PC-3 (cell line): ENCODE results near the gene TTC8. TPM values are rescaled to one million over a fixed set of nuclear protein-coding genes. Genes with fewer than 3 reads are reported as not detected.

Experiments used
- ATAC-seq: fragments of 200-7000 bp; cut with Tn5 transposase; 2 replicates; pipeline ENCODE4 v1.9.1; 2020; ENCODE audit warnings: mild to moderate bottlenecking, moderate library complexity
- BruUV-seq: library from RNA; stranded (reverse); fragments of 400-500 nt; replicated peaks from 2 replicates; lab custom pipeline; 2021; lab: Mats Ljungman, UMichigan
- CTCF ChIA-PET: fragments of 300-600 bp; sonication (Branson Sonifier 250); formaldehyde crosslinking; loops from one replicate; lab custom pipeline; 2022; ENCODE audit warnings: antibody characterized with exemption; lab: Charles Lee
- POLR2A ChIA-PET: fragments of 300-600 bp; sonication (Branson Sonifier 250); formaldehyde crosslinking; loops from one replicate; lab custom pipeline; 2022; ENCODE audit warnings: antibody characterized with exemption; ENCODE audit not compliant: unreplicated experiment; lab: Charles Lee
- DNase-seq: peaks from one replicate; pipeline ENCODE4 v3.0.0-alpha.2; 2015
- H2AFZ ChIP-seq: fragments of 300-600 bp; sonication (generic); 2 replicates; pipeline ENCODE4 v1.6.0; 2016; ENCODE audit warnings: antibody characterized with exemption, low read length
- H3F3A ChIP-seq: fragments of 300-600 bp; sonication (generic); one replicate; pipeline ENCODE4 v1.6.0; 2017; ENCODE audit warnings: antibody characterized with exemption, low read length, control low read depth, mild to moderate bottlenecking; ENCODE audit not compliant: unreplicated experiment
- H3K27ac ChIP-seq: fragments of 300-600 bp; sonication (generic); 2 replicates; pipeline ENCODE4 v1.5.1; 2016; ENCODE audit warnings: mild to moderate bottlenecking, low read length
- H3K27me3 ChIP-seq: fragments of 300-600 bp; sonication (generic); 2 replicates; pipeline ENCODE4 v1.6.1; 2016; ENCODE audit warnings: low read length, mixed read lengths
- H3K36me3 ChIP-seq: fragments of 300-600 bp; sonication (generic); 2 replicates; pipeline ENCODE4 v1.6.1; 2016; ENCODE audit warnings: low read depth, mixed run types, low read length, mixed read lengths
- H3K4me1 ChIP-seq: fragments of 300-600 bp; sonication (generic); 2 replicates; pipeline ENCODE4 v1.5.1; 2016; ENCODE audit warnings: low read length; ENCODE audit not compliant: insufficient read depth
- H3K4me2 ChIP-seq: fragments of 300-600 bp; sonication (generic); 2 replicates; pipeline ENCODE4 v1.6.0; 2016; ENCODE audit warnings: low read length
- H3K4me3 ChIP-seq: fragments of 300-600 bp; sonication (generic); 2 replicates; pipeline ENCODE4 v1.5.1; 2016; ENCODE audit warnings: mild to moderate bottlenecking, low read length, mixed read lengths
- H3K79me2 ChIP-seq: fragments of 300-600 bp; sonication (generic); 2 replicates; pipeline ENCODE4 v1.6.1; 2017; ENCODE audit warnings: low read length, mixed read lengths
- H3K9ac ChIP-seq: fragments of 300-600 bp; sonication (generic); 2 replicates; pipeline ENCODE4 v1.6.0; 2016; ENCODE audit warnings: mild to moderate bottlenecking, low read length
- H3K9me2 ChIP-seq: fragments of 300-600 bp; sonication (generic); replicated peaks from 2 replicates; pipeline ENCODE4 v1.6.1; 2016; ENCODE audit warnings: mixed run types, low read length, mixed read lengths
- H3K9me3 ChIP-seq: fragments of 300-600 bp; sonication (generic); 2 replicates; pipeline ENCODE4 v1.6.1; 2016; ENCODE audit warnings: low read length, mixed read lengths
- H4K20me1 ChIP-seq: fragments of 300-600 bp; sonication (generic); 2 replicates; pipeline ENCODE4 v1.6.1; 2016; ENCODE audit warnings: low read length, mixed read lengths
- EZH2 ChIP-seq: fragments of 300-600 bp; sonication (generic); IDR thresholded peaks from one replicate; pipeline ENCODE4 v1.6.1; 2017; ENCODE audit warnings: antibody characterized with exemption, mild to moderate bottlenecking, low read length; ENCODE audit not compliant: unreplicated experiment
- EZH2phosphoT487 ChIP-seq: fragments of 300-600 bp; sonication (generic); IDR thresholded peaks from 2 replicates; pipeline ENCODE4 v1.6.1; 2018; ENCODE audit warnings: mild to moderate bottlenecking, antibody characterized with exemption, low read length, borderline replicate concordance
- intact Hi-C: fragments of 100-400 bp; cut with micrococcal nuclease; formaldehyde crosslinking; loops from 2 replicates; pipeline ENCODE4 v1.9.0; 2023
- total RNA-seq: library from RNA; depleted of rRNA; stranded (reverse); fragments of >200 nt; gene quantifications from 2 replicates; pipeline ENCODE4 v1.2.3, GENCODE V29; 2014
- TF ChIP-seq, protein P1 (sequence below): fragments of 300-600 bp; sonication (generic); conservative IDR thresholded peaks from 2 replicates; pipeline ENCODE4 v1.5.1; 2017; ENCODE audit warnings: antibody characterized with exemption, low read depth, mild to moderate bottlenecking, low read length

Gene TTC8
- total RNA-seq, 1 experiment from 2014 or later: 24.8 TPM

DNA sequence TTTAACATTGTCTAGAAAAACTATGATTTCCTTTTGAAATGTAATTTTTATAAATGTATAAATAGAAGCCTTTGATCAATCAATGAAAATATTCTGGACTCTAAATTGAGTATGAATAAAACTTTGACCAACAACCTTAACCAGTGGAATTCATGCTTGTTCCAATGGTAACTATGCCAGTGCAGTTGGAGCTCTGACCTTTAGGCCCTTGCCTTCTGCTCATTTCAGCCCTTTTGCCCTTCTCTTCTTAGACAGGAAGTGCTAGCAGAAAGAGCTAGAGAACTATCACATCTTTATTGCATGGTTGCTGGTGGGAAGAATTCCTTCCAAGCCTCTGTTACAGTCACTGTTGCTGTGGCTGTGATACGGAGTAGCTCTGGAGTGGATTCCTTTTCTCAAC is 39.7 kb downstream of the TTC8 start:
- no peak overlapping the region for H3K4me2 ChIP-seq
- CTCF ChIA-PET: no interaction called here
- no peaks in the 10 kb centered on the region for H3K27me3 ChIP-seq
- TF ChIP-seq, protein P1, sequence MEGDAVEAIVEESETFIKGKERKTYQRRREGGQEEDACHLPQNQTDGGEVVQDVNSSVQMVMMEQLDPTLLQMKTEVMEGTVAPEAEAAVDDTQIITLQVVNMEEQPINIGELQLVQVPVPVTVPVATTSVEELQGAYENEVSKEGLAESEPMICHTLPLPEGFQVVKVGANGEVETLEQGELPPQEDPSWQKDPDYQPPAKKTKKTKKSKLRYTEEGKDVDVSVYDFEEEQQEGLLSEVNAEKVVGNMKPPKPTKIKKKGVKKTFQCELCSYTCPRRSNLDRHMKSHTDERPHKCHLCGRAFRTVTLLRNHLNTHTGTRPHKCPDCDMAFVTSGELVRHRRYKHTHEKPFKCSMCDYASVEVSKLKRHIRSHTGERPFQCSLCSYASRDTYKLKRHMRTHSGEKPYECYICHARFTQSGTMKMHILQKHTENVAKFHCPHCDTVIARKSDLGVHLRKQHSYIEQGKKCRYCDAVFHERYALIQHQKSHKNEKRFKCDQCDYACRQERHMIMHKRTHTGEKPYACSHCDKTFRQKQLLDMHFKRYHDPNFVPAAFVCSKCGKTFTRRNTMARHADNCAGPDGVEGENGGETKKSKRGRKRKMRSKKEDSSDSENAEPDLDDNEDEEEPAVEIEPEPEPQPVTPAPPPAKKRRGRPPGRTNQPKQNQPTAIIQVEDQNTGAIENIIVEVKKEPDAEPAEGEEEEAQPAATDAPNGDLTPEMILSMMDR: no peak
- no peak for TF ChIP-seq EZH2
- no peak for TF ChIP-seq EZH2phosphoT487
- no peaks in the 10 kb centered on the region for H3K79me2 ChIP-seq
- H3K4me1 ChIP-seq: no peaks in the 10 kb centered on the region
- BruUV-seq: no TSS peak
- H2AFZ ChIP-seq: no peak overlapping the region
- no peak overlapping the region for H3K4me3 ChIP-seq
- POLR2A ChIA-PET: no interaction called here
- H4K20me1 ChIP-seq: no peaks in the 10 kb centered on the region
- no peak overlapping the region for H3K27ac ChIP-seq
- intact Hi-C loops: loop anchor here (10.0 kb wide), 1 partner anchor 119 kb away; no protein-coding TSS in a partner anchor
- H3K9me3 ChIP-seq: no peaks in the 10 kb centered on the region
- no peak overlapping the region for H3K9ac ChIP-seq
- H3K36me3 ChIP-seq: 0 out of 2 replicates have a peak, but pooled peaks cover 5% of the 10 kb centered on the region
- no peaks in the 10 kb centered on the region for H3K9me2 ChIP-seq
- no peaks in the 10 kb centered on the region for H3F3A ChIP-seq
- ATAC-seq (no peak), DNase-seq (no peak)

DNA sequence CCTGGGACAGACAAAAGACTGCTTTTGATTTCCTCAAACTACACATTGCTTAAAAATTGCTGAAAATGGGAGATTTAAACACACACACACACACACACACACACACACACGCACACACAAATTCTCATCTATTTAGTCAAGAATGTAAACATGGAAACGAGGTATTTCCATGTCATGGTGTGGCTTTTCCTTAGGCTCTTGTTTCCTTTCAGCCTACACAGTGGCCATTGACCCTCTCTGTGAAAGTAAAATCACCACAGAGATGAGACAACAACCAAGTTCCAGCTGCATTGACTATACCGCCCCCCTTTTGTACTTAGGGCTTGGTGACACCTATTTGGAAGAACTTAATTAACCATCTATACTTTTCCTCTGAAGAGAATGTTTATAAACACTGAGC is 41.9 kb downstream of the TTC8 start:
- Histone ChIP-seq H3K79me2 (no peaks in the 10 kb centered on the region), H3K9ac (no peak overlapping the region), H4K20me1 (no peaks in the 10 kb centered on the region), H3K27ac (no peak overlapping the region), H3K4me2 (no peak overlapping the region), H3F3A (no peaks in the 10 kb centered on the region), H3K4me3 (no peak overlapping the region), H3K9me2 (no peaks in the 10 kb centered on the region), H3K27me3 (no peaks in the 10 kb centered on the region), H3K36me3 (0 out of 2 replicates have a peak, but pooled peaks cover 5% of the 10 kb centered on the region), H2AFZ (no peak overlapping the region), H3K9me3 (no peaks in the 10 kb centered on the region), H3K4me1 (no peaks in the 10 kb centered on the region)
- POLR2A ChIA-PET: no interaction called here
- CTCF ChIA-PET: no interaction called here
- ATAC-seq (no peak), DNase-seq (no peak)
- TF ChIP-seq EZH2 (no peak), EZH2phosphoT487 (no peak)
- TF ChIP-seq, protein P1: no peak
- no TSS peak for BruUV-seq
- intact Hi-C loops: loop anchor here (5.0 to 10.0 kb wide), 3 partner anchors 74 to 304 kb away; partner anchors contain the start of genes EML5 and ZC3H14

DNA sequence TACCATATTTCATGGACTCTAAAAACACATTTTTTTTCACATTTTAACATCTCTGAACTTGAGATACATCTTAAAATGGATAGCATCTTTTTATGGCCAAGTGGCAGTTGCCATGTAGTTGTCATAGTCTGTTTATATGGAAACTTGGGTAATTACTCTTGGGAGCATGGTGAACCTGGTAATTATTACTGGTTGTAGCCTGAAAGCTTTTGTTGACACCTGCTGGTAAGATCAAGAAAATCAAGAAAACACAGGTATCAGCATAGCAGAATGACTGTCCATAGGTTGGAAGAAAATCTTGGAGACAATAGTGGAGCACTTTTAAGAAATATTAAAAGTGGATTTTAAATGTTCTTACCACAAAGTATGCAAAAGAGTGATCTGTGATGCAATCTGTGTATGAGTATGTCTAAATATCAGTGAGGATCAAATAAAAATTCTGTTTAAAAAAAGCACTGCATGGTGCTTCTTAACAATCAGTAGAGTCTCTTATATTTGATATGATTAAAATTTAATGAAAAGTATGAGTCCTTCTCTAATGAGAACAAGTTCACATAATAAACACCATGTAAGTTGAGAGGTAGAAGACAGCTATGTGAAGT is 44.2 kb downstream of the TTC8 start:
- Histone ChIP-seq H3K4me2 (no peak overlapping the region), H3K4me1 (no peaks in the 10 kb centered on the region), H3F3A (no peaks in the 10 kb centered on the region), H2AFZ (no peak overlapping the region), H3K27me3 (no peaks in the 10 kb centered on the region), H3K9ac (no peak overlapping the region), H3K9me3 (no peaks in the 10 kb centered on the region), H3K27ac (no peak overlapping the region), H4K20me1 (no peaks in the 10 kb centered on the region), H3K4me3 (no peak overlapping the region), H3K9me2 (no peaks in the 10 kb centered on the region), H3K79me2 (no peaks in the 10 kb centered on the region), H3K36me3 (0 out of 2 replicates have a peak, but pooled peaks cover 2% of the 10 kb centered on the region)
- peak; percentile 56 for DNase-seq
- ChIA-PET POLR2A (no interaction called here), CTCF (interaction anchor here (0.7 to 1.1 kb wide), 2 partner anchors 41 to 201 kb away, joined by 4 to 5 read pairs; no protein-coding TSS in a partner anchor)
- TF ChIP-seq EZH2phosphoT487 (no peak), EZH2 (no peak)
- TF ChIP-seq, protein P1: peak; percentile 67
- intact Hi-C loops: loop anchor here (1.0 to 10.0 kb wide), 4 partner anchors 76 to 306 kb away; partner anchors contain the start of genes EML5 and ZC3H14
- ATAC-seq: peak; percentile 83
- BruUV-seq: no TSS peak
